SJSA1 (cell line): ENCODE results near the gene ARMCX2. TPM values are rescaled to one million over a fixed set of nuclear protein-coding genes. Genes with fewer than 3 reads are reported as not detected.

Experiments used
- DNase-seq, 2 experiments: peaks; one replicate each; pipeline ENCODE4 v3.0.0-alpha.2; 2015 to 2020; ENCODE audit warnings: low spot score in 2 of 2, low read depth in 1 of 2
- H3K27ac ChIP-seq: fragments of 250-450 bp; sonication (Bioruptor Pico); 2 replicates; pipeline ENCODE4 v1.5.1; 2020; ENCODE audit warnings: mild to moderate bottlenecking, moderate library complexity
- H3K27me3 ChIP-seq: fragments of 250-450 bp; sonication (Bioruptor Pico); replicated peaks from 2 replicates; pipeline ENCODE4 v1.5.1; 2020; ENCODE audit warnings: mild to moderate bottlenecking, moderate library complexity
- H3K36me3 ChIP-seq: fragments of 250-450 bp; sonication (Bioruptor Pico); 2 replicates; pipeline ENCODE4 v1.5.1; 2020; ENCODE audit warnings: mild to moderate bottlenecking
- H3K4me1 ChIP-seq: fragments of 250-450 bp; sonication (Bioruptor Pico); replicated peaks from 2 replicates; pipeline ENCODE4 v1.6.1; 2021; ENCODE audit warnings: mild to moderate bottlenecking
- H3K4me3 ChIP-seq: fragments of 250-450 bp; sonication (Bioruptor Pico); 2 replicates; pipeline ENCODE4 v1.5.1; 2020; ENCODE audit warnings: mild to moderate bottlenecking
- H3K9me3 ChIP-seq: fragments of 250-450 bp; sonication (Bioruptor Pico); replicated peaks from 2 replicates; pipeline ENCODE4 v1.5.1; 2020; ENCODE audit warnings: mild to moderate bottlenecking
- total RNA-seq: library from RNA; depleted of rRNA; stranded (reverse); fragments of >200 nt; shearing (Covaris generic); gene quantifications from 2 replicates; pipeline ENCODE4 v1.2.3, GENCODE V29; 2014; rRNA removed

ARMCX2 gene
- total RNA-seq: 3.4 and 6.9 TPM in 2 replicates

- no peak for DNase-seq
- H3K9me3 ChIP-seq: no peaks in the 10 kb centered on the region
- no peaks in the 10 kb centered on the region for H3K36me3 ChIP-seq
- H3K27ac ChIP-seq: no peak within 1 kb of the TSS
- H3K4me1 ChIP-seq: peaks cover 3% of the 10 kb centered on the region; the same call in 1 of the 2 replicates
- no peaks in the 10 kb centered on the region for H3K27me3 ChIP-seq
- peak within 1 kb of the TSS; percentile 44 for H3K4me3 ChIP-seq
Observed at GRCh38 chrX:101659601-101660063, at the start of gene ARMCX2. Gene ARMCX2 (minus strand): TSS chrX:101659850. CDS start chrX:101657588, 2,262 bp downstream.

- no peak overlapping the region for H3K4me3 ChIP-seq
- no peaks in the 10 kb centered on the region for H3K27me3 ChIP-seq
- no peaks in the 10 kb centered on the region for H3K9me3 ChIP-seq
- no peaks in the 10 kb centered on the region for H3K4me1 ChIP-seq
- DNase-seq: no peak
- no peaks in the 10 kb centered on the region for H3K36me3 ChIP-seq
- no peak overlapping the region for H3K27ac ChIP-seq
Observed at GRCh38 chrX:101709384-101709783, 49.7 kb upstream of the ARMCX2 start.

GRCh38 chrX:101708163-101708562 lies 48.5 kb upstream of the ARMCX2 start:
- Histone ChIP-seq H3K9me3 (no peaks in the 10 kb centered on the region), H3K36me3 (no peaks in the 10 kb centered on the region), H3K4me1 (no peaks in the 10 kb centered on the region), H3K27me3 (no peaks in the 10 kb centered on the region), H3K27ac (no peak overlapping the region), H3K4me3 (no peak overlapping the region)
- DNase-seq: no peak

- Histone ChIP-seq H3K4me1 (no peaks in the 10 kb centered on the region), H3K36me3 (no peaks in the 10 kb centered on the region), H3K27ac (no peak overlapping the region), H3K4me3 (no peak overlapping the region), H3K27me3 (no peaks in the 10 kb centered on the region), H3K9me3 (no peaks in the 10 kb centered on the region)
- no peak for DNase-seq
Observed at GRCh38 chrX:101693476-101693875, 33.8 kb upstream of the ARMCX2 start.

GRCh38 chrX:101691835-101692234 lies 32.2 kb upstream of the ARMCX2 start:
- Histone ChIP-seq H3K36me3 (no peaks in the 10 kb centered on the region), H3K27ac (no peak overlapping the region), H3K4me3 (no peak overlapping the region), H3K9me3 (no peaks in the 10 kb centered on the region), H3K4me1 (no peaks in the 10 kb centered on the region), H3K27me3 (no peaks in the 10 kb centered on the region)
- no peak for DNase-seq

- Histone ChIP-seq H3K27me3 (no peaks in the 10 kb centered on the region), H3K9me3 (no peaks in the 10 kb centered on the region), H3K4me3 (no peak overlapping the region), H3K36me3 (no peaks in the 10 kb centered on the region), H3K27ac (no peak overlapping the region), H3K4me1 (no peaks in the 10 kb centered on the region)
- no peak for DNase-seq
Observed at GRCh38 chrX:101686574-101686973, 26.9 kb upstream of the ARMCX2 start.

- Histone ChIP-seq H3K4me1 (no peaks in the 10 kb centered on the region), H3K27ac (no peak overlapping the region), H3K27me3 (no peaks in the 10 kb centered on the region), H3K9me3 (no peaks in the 10 kb centered on the region), H3K4me3 (no peak overlapping the region), H3K36me3 (no peaks in the 10 kb centered on the region)
- no peak for DNase-seq
Observed at GRCh38 chrX:101685923-101686322, 26.3 kb upstream of the ARMCX2 start.

- H3K27me3 ChIP-seq: no peaks in the 10 kb centered on the region
- no peak overlapping the region for H3K4me3 ChIP-seq
- DNase-seq: no peak
- H3K9me3 ChIP-seq: no peaks in the 10 kb centered on the region
- H3K4me1 ChIP-seq: no peaks in the 10 kb centered on the region
- no peak overlapping the region for H3K27ac ChIP-seq
- no peaks in the 10 kb centered on the region for H3K36me3 ChIP-seq
Observed at GRCh38 chrX:101682723-101683122, 23.1 kb upstream of the ARMCX2 start.

GRCh38 chrX:101677028-101677427 lies 17.4 kb upstream of the ARMCX2 start:
- Histone ChIP-seq H3K4me1 (no peaks in the 10 kb centered on the region), H3K9me3 (no peaks in the 10 kb centered on the region), H3K27me3 (no peaks in the 10 kb centered on the region), H3K36me3 (no peaks in the 10 kb centered on the region), H3K4me3 (no peak overlapping the region), H3K27ac (no peak overlapping the region)
- DNase-seq: no peak

GRCh38 chrX:101676571-101676970 lies 16.9 kb upstream of the ARMCX2 start:
- no peaks in the 10 kb centered on the region for H3K36me3 ChIP-seq
- H3K4me1 ChIP-seq: no peaks in the 10 kb centered on the region
- H3K9me3 ChIP-seq: no peaks in the 10 kb centered on the region
- no peak overlapping the region for H3K4me3 ChIP-seq
- no peaks in the 10 kb centered on the region for H3K27me3 ChIP-seq
- no peak overlapping the region for H3K27ac ChIP-seq
- no peak for DNase-seq

GRCh38 chrX:101668143-101668542 lies 8.5 kb upstream of the ARMCX2 start:
- Histone ChIP-seq H3K27ac (no peak overlapping the region), H3K36me3 (no peaks in the 10 kb centered on the region)

GRCh38 chrX:101658661-101659491 lies 774 bp downstream of the ARMCX2 start:
- peak; percentile 33 to 71 for DNase-seq
- Histone ChIP-seq H3K36me3 (no peaks in the 10 kb centered on the region), H3K27me3 (no peaks in the 10 kb centered on the region), H3K4me1 (peaks cover 3% of the 10 kb centered on the region; the same call in 1 of the 2 replicates), H3K9me3 (no peaks in the 10 kb centered on the region), H3K27ac (no peak overlapping the region), H3K4me3 (peak overlapping the region; percentile 44)

More at GRCh38 chrX:101668143-101668542, 8.5 kb upstream of the ARMCX2 start:
- Histone ChIP-seq H3K27me3 (no peaks in the 10 kb centered on the region), H3K4me1 (no peaks in the 10 kb centered on the region), H3K4me3 (no peak overlapping the region), H3K9me3 (no peaks in the 10 kb centered on the region)
- DNase-seq: no peak

GRCh38 chrX:101657495-101657894 lies 2.2 kb downstream of the ARMCX2 start:
- no peaks in the 10 kb centered on the region for H3K9me3 ChIP-seq
- peaks cover 3% of the 10 kb centered on the region; the same call in 1 of the 2 replicates for H3K4me1 ChIP-seq
- no peak overlapping the region for H3K27ac ChIP-seq
- no peaks in the 10 kb centered on the region for H3K27me3 ChIP-seq
- H3K36me3 ChIP-seq: no peaks in the 10 kb centered on the region
- DNase-seq: no peak
- no peak overlapping the region for H3K4me3 ChIP-seq

- Histone ChIP-seq H3K9me3 (no peaks in the 10 kb centered on the region), H3K27me3 (no peaks in the 10 kb centered on the region), H3K4me3 (no peak overlapping the region), H3K27ac (no peak overlapping the region), H3K36me3 (no peaks in the 10 kb centered on the region), H3K4me1 (peaks cover 3% of the 10 kb centered on the region; the same call in 1 of the 2 replicates)
- DNase-seq: no peak
Observed at GRCh38 chrX:101656817-101657216, 2.8 kb downstream of the ARMCX2 start.
